Measurements from ENCODE around the gene ESD.
"Not testable (repeated sequence)": the region's sequence is repeated elsewhere in the genome, so short reads cannot be mapped to it uniquely, and the experiment has no call there.

Gene ESD

GRCh38 chr13:46773541-46773940, 23.4 kb downstream of the ESD start:
- TF ChIP-seq POLR2A (IDR thresholded peaks at IDR 0.05; ENCODE audit: low read depth, low read length) (no peak), TAF1 (IDR thresholded peaks at IDR 0.05; ENCODE audit: low read depth, low read length) (no peak), PAX5 (IDR thresholded peaks at IDR 0.05; ENCODE audit: insufficient read depth, low read length, severe bottlenecking) (no peak), POU2F2 (IDR thresholded peaks at IDR 0.05; ENCODE audit: low read depth, low read length) (no peak), SPI1 (IDR thresholded peaks at IDR 0.05; ENCODE audit: low read depth, low read length) (no peak), POLR2AphosphoS5 (IDR thresholded peaks at IDR 0.05; ENCODE audit: low read depth, low read length) (no peak)
- FAIRE-seq (no peak), DNase-seq (ENCODE audit: insufficient read length, low spot score) (no peak)

- no peak for DNase-seq (ENCODE audit: insufficient read length, low spot score)
- FAIRE-seq: peak; percentile 41
- TF ChIP-seq PAX5 (IDR thresholded peaks at IDR 0.05; ENCODE audit: insufficient read depth, low read length, severe bottlenecking) (no peak), SPI1 (IDR thresholded peaks at IDR 0.05; ENCODE audit: low read depth, low read length) (no peak), POLR2AphosphoS5 (IDR thresholded peaks at IDR 0.05; ENCODE audit: low read depth, low read length) (no peak), TAF1 (IDR thresholded peaks at IDR 0.05; ENCODE audit: low read depth, low read length) (no peak), POU2F2 (IDR thresholded peaks at IDR 0.05; ENCODE audit: low read depth, low read length) (no peak), POLR2A (IDR thresholded peaks at IDR 0.05; ENCODE audit: low read depth, low read length) (no peak)
Measured at GRCh38 chr13:46771693-46772092, 25.3 kb downstream of the ESD start.

GRCh38 chr13:46769925-46770324, 27.0 kb downstream of the ESD start:
- FAIRE-seq; DNase-seq (ENCODE audit: insufficient read length, low spot score): not testable (repeated sequence)

GRCh38 chr13:46761866-46762265, 35.1 kb downstream of the ESD start:
- FAIRE-seq (no peak), DNase-seq (ENCODE audit: insufficient read length, low spot score) (no peak)

GRCh38 chr13:46761174-46761573, 35.8 kb downstream of the ESD start:
- no peak for TF ChIP-seq TAF1 (IDR thresholded peaks at IDR 0.05; ENCODE audit: low read depth, low read length)
- DNase-seq (ENCODE audit: insufficient read length, low spot score) (no peak), FAIRE-seq (no peak)

More at GRCh38 chr13:46761866-46762265, 35.1 kb downstream of the ESD start:
- TF ChIP-seq PAX5 (IDR thresholded peaks at IDR 0.05; ENCODE audit: insufficient read depth, low read length, severe bottlenecking) (no peak), TAF1 (IDR thresholded peaks at IDR 0.05; ENCODE audit: low read depth, low read length) (no peak), POLR2AphosphoS5 (IDR thresholded peaks at IDR 0.05; ENCODE audit: low read depth, low read length) (no peak), POU2F2 (IDR thresholded peaks at IDR 0.05; ENCODE audit: low read depth, low read length) (no peak), POLR2A (IDR thresholded peaks at IDR 0.05; ENCODE audit: low read depth, low read length) (no peak), SPI1 (IDR thresholded peaks at IDR 0.05; ENCODE audit: low read depth, low read length) (no peak)

- TF ChIP-seq POU2F2 (IDR thresholded peaks at IDR 0.05; ENCODE audit: low read depth, low read length) (no peak), TAF1 (IDR thresholded peaks at IDR 0.05; ENCODE audit: low read depth, low read length) (no peak), POLR2A (IDR thresholded peaks at IDR 0.05; ENCODE audit: low read depth, low read length) (no peak), POLR2AphosphoS5 (IDR thresholded peaks at IDR 0.05; ENCODE audit: low read depth, low read length) (no peak), PAX5 (IDR thresholded peaks at IDR 0.05; ENCODE audit: insufficient read depth, low read length, severe bottlenecking) (no peak), SPI1 (IDR thresholded peaks at IDR 0.05; ENCODE audit: low read depth, low read length) (no peak)
Measured at GRCh38 chr13:46759846-46760245, 37.1 kb downstream of the ESD start.

GRCh38 chr13:46757640-46758039, 39.3 kb downstream of the ESD start:
- no peak for TF ChIP-seq TAF1 (IDR thresholded peaks at IDR 0.05; ENCODE audit: low read depth, low read length)
- no peak for TF ChIP-seq POLR2A (IDR thresholded peaks at IDR 0.05; ENCODE audit: low read depth, low read length)
- no peak for TF ChIP-seq PAX5 (IDR thresholded peaks at IDR 0.05; ENCODE audit: insufficient read depth, low read length, severe bottlenecking)
- no peak for TF ChIP-seq SPI1 (IDR thresholded peaks at IDR 0.05; ENCODE audit: low read depth, low read length)
- TF ChIP-seq POU2F2 (IDR thresholded peaks at IDR 0.05; ENCODE audit: low read depth, low read length): no peak
- TF ChIP-seq POLR2AphosphoS5 (IDR thresholded peaks at IDR 0.05; ENCODE audit: low read depth, low read length): no peak
- FAIRE-seq: no peak
- no peak for DNase-seq (ENCODE audit: insufficient read length, low spot score)

More at GRCh38 chr13:46759846-46760245, 37.1 kb downstream of the ESD start:
- DNase-seq (ENCODE audit: insufficient read length, low spot score) (no peak), FAIRE-seq (no peak)

GRCh38 chr13:46756977-46757376, 40.0 kb downstream of the ESD start:
- FAIRE-seq: no peak
- TF ChIP-seq TAF1 (IDR thresholded peaks at IDR 0.05; ENCODE audit: low read depth, low read length) (no peak), POLR2AphosphoS5 (IDR thresholded peaks at IDR 0.05; ENCODE audit: low read depth, low read length) (no peak), POU2F2 (IDR thresholded peaks at IDR 0.05; ENCODE audit: low read depth, low read length) (no peak), PAX5 (IDR thresholded peaks at IDR 0.05; ENCODE audit: insufficient read depth, low read length, severe bottlenecking) (no peak), SPI1 (IDR thresholded peaks at IDR 0.05; ENCODE audit: low read depth, low read length) (no peak), POLR2A (IDR thresholded peaks at IDR 0.05; ENCODE audit: low read depth, low read length) (no peak)
- no peak for DNase-seq (ENCODE audit: insufficient read length, low spot score)

- FAIRE-seq: not testable (repeated sequence)
Measured at GRCh38 chr13:46755508-46755907, 41.5 kb downstream of the ESD start.

GRCh38 chr13:46754812-46755211, 42.1 kb downstream of the ESD start:
- no peak for DNase-seq (ENCODE audit: insufficient read length, low spot score)
- TF ChIP-seq TAF1 (IDR thresholded peaks at IDR 0.05; ENCODE audit: low read depth, low read length) (no peak), PAX5 (IDR thresholded peaks at IDR 0.05; ENCODE audit: insufficient read depth, low read length, severe bottlenecking) (no peak), SPI1 (IDR thresholded peaks at IDR 0.05; ENCODE audit: low read depth, low read length) (no peak), POU2F2 (IDR thresholded peaks at IDR 0.05; ENCODE audit: low read depth, low read length) (no peak), POLR2A (IDR thresholded peaks at IDR 0.05; ENCODE audit: low read depth, low read length) (no peak), POLR2AphosphoS5 (IDR thresholded peaks at IDR 0.05; ENCODE audit: low read depth, low read length) (no peak)
- FAIRE-seq: no peak

More at GRCh38 chr13:46755508-46755907, 41.5 kb downstream of the ESD start:
- DNase-seq (ENCODE audit: insufficient read length, low spot score): not testable (repeated sequence)

- FAIRE-seq (no peak), DNase-seq (ENCODE audit: insufficient read length, low spot score) (no peak)
- TF ChIP-seq PAX5 (IDR thresholded peaks at IDR 0.05; ENCODE audit: insufficient read depth, low read length, severe bottlenecking) (no peak), POLR2A (IDR thresholded peaks at IDR 0.05; ENCODE audit: low read depth, low read length) (peak; percentile 20; the same call in 1 of the 2 replicates)
Measured at GRCh38 chr13:46753917-46754316, 43.0 kb downstream of the ESD start.
